ENCODE measurements around the gene ACTRT3. TPM values are rescaled to one million over a fixed set of nuclear protein-coding genes. Genes with fewer than 3 reads are reported as not detected.

The ACTRT3 gene
- total and polyA plus RNA-seq, 2 of the 13 experiments (the other 11 are each of a cell fraction or from before 2014, with no cell fraction given) = 0.42 to 0.97 TPM

- peaks cover 1% of the 10 kb centered on the region for H3K79me2 ChIP-seq (ENCODE audit: insufficient read depth, low read length)
- FAIRE-seq = no peak
- ChIA-PET POLR2A (no interaction called here), CTCF (ENCODE audit: low intra/inter-chr PET ratio, low total read pairs) (no interaction called here)
- ATAC-seq = no peak
- H3K4me1 ChIP-seq (ENCODE audit: insufficient read depth, low read length) = no peaks in the 10 kb centered on the region
- peaks cover 11 to 62% of the 10 kb centered on the region in 2 experiments for H3K36me3 ChIP-seq (replicated peaks in 1 of 2; ENCODE audit: control insufficient read depth in 1 of 2, insufficient read depth in 2 of 2, low read length in 2 of 2)
- no peak overlapping the region for H2AFZ ChIP-seq (ENCODE audit: low read length)
- no peak for DNase-seq (ENCODE audit: low spot score)
- intact Hi-C loops (cut with micrococcal nuclease; ENCODE audit: unreplicated experiment) = no loop called here
- no TSS peak for BruUV-seq (replicated peaks)
- in situ Hi-C loops (cut with HindIII; ENCODE audit: extremely low pct_ligation_motif_present, low pct_unique_long_range_greater_than_20kb) = no loop called here
- no peaks in the 10 kb centered on the region for H3K9me3 ChIP-seq (ENCODE audit: low read length)
- no peaks in the 10 kb centered on the region for H3K27me3 ChIP-seq (ENCODE audit: control insufficient read depth in 1 of 2, insufficient read depth in 2 of 2, low read length in 2 of 2)
- no peak overlapping the region for H3K4me3 ChIP-seq (replicated peaks in 1 of 3; ENCODE audit: insufficient read depth in 1 of 3, low read depth in 2 of 3, low read length in 3 of 3)
- no peak overlapping the region for H3K4me2 ChIP-seq (ENCODE audit: low read depth, low read length)
- H3K27ac ChIP-seq (ENCODE audit: extremely low read length, insufficient read depth, low read length) = no peak overlapping the region
- WGBS (ENCODE audit: low lambda C conversion rate) = 91% methylated on average over 4 of the region's 4 CpGs
- H3K9ac ChIP-seq (ENCODE audit: insufficient read depth, low read depth, low read length) = no peak overlapping the region
- TF ChIP-seq JDP2 (CRISPR knock-in tag; IDR thresholded peaks at IDR 0.05; ENCODE audit: borderline replicate concordance) (no peak), TFE3 (CRISPR knock-in tag; IDR thresholded peaks at IDR 0.05) (no peak), PTBP1 (IDR thresholded peaks at IDR 0.05; ENCODE audit: low read depth, low read length, poor library complexity, severe bottlenecking) (no peak), HOXA9 (CRISPR knock-in tag; IDR thresholded peaks at IDR 0.05; ENCODE audit: borderline replicate concordance) (no peak)
- TF ChIP-seq, protein P1, sequence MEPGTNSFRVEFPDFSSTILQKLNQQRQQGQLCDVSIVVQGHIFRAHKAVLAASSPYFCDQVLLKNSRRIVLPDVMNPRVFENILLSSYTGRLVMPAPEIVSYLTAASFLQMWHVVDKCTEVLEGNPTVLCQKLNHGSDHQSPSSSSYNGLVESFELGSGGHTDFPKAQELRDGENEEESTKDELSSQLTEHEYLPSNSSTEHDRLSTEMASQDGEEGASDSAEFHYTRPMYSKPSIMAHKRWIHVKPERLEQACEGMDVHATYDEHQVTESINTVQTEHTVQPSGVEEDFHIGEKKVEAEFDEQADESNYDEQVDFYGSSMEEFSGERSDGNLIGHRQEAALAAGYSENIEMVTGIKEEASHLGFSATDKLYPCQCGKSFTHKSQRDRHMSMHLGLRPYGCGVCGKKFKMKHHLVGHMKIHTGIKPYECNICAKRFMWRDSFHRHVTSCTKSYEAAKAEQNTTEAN (CRISPR knock-in tag; conservative IDR thresholded peaks at IDR 0.05) = no peak
- TF ChIP-seq, protein P2, sequence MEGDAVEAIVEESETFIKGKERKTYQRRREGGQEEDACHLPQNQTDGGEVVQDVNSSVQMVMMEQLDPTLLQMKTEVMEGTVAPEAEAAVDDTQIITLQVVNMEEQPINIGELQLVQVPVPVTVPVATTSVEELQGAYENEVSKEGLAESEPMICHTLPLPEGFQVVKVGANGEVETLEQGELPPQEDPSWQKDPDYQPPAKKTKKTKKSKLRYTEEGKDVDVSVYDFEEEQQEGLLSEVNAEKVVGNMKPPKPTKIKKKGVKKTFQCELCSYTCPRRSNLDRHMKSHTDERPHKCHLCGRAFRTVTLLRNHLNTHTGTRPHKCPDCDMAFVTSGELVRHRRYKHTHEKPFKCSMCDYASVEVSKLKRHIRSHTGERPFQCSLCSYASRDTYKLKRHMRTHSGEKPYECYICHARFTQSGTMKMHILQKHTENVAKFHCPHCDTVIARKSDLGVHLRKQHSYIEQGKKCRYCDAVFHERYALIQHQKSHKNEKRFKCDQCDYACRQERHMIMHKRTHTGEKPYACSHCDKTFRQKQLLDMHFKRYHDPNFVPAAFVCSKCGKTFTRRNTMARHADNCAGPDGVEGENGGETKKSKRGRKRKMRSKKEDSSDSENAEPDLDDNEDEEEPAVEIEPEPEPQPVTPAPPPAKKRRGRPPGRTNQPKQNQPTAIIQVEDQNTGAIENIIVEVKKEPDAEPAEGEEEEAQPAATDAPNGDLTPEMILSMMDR (CRISPR knock-in tag; IDR thresholded peaks at IDR 0.05) = no peak
- no peaks in the 10 kb centered on the region for H4K20me1 ChIP-seq (ENCODE audit: insufficient read depth, low read length)
These were observed 12.0 kb upstream of the ACTRT3 start for GRCh38 chr3:169781209-169781855.
